ENCODE results near the gene TRIM42. TPM values are rescaled to one million over a fixed set of nuclear protein-coding genes. Genes with fewer than 3 reads are reported as not detected.
A peak's percentile ranks its signal among the peaks of the same experiment; 100 is the strongest.

The TRIM42 gene
- total and polyA plus RNA-seq, 2 of the 8 experiments (the other 6 are each of a cell fraction or from before 2014, with no cell fraction given) = not detected

DNA sequence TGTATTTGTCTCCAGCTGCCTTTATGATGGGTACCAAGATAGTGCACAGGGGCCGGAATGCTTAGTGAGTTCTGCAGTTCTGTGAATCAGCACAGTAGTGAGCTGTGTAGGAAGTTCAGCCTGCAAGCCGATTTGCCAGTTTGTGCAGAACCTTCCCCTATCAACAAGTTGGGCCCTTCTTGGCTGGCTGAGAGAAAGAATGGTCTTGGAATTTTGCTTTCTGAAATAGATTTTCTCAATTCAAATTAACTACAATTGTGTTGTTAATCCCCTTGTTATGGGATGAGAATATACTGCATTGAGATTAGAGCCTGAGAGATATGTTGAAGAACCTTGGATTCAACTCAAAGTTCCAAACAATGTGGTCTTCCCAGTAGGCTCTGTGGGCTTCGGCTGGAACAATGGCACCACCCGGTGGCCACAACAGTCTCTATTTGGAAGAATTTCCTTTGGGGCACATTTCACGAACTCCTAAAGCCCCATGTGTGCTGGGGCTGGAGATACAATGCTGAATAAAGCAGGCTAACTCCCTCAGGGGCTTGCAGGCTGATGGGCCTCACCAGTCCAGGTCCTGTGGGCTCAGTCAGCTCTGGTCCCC is 59.1 kb downstream of the TRIM42 start:
- Histone ChIP-seq H3K4me2 (ENCODE audit: insufficient read depth in 1 of 2, low read depth in 2 of 2, low read length in 2 of 2) (no peak overlapping the region), H2BK5ac (ENCODE audit: low read depth, low read length) (no peak overlapping the region), H4K91ac (replicated peaks; ENCODE audit: insufficient read length, low read length) (no peak overlapping the region), H3K36me3 (ENCODE audit: control insufficient read depth in 2 of 4, insufficient read depth in 4 of 4, low read length in 3 of 4) (no peaks in the 10 kb centered on the region), H3K27ac (ENCODE audit: low read depth, low read length) (no peak overlapping the region), H2BK20ac (ENCODE audit: low read length) (peak overlapping the region; percentile 73; the same call in 1 of the 2 replicates), H4K5ac (ENCODE audit: insufficient read length, low read depth, low read length) (no peak overlapping the region), H2AK5ac (ENCODE audit: low read depth, low read length) (no peak overlapping the region), H2BK120ac (replicated peaks; ENCODE audit: low read depth, low read length) (no peak overlapping the region), H3K4ac (replicated peaks; ENCODE audit: insufficient read length, low read depth, low read length) (no peak overlapping the region), H3K79me2 (ENCODE audit: control insufficient read depth in 1 of 2, insufficient read depth in 2 of 2, low read length in 2 of 2) (no peaks in the 10 kb centered on the region), H4K8ac (ENCODE audit: extremely low read depth, insufficient read depth, low read length) (no peak overlapping the region), H2AFZ (ENCODE audit: low read length) (peak overlapping the region; percentile 79), H3K23me2 (ENCODE audit: low read depth, low read length) (no peaks in the 10 kb centered on the region), H3K23ac (ENCODE audit: insufficient read length) (no peak overlapping the region), H3K9me3 (ENCODE audit: insufficient read depth in 2 of 2, low read depth in 1 of 2, low read length in 1 of 2) (no peaks in the 10 kb centered on the region), H2BK15ac (ENCODE audit: low read length) (no peak overlapping the region), H3K27me3 (replicated peaks in 1 of 4; ENCODE audit: control insufficient read depth in 3 of 4, extremely low read depth in 1 of 4, insufficient read depth in 3 of 4, low read length in 3 of 4) (no peaks in the 10 kb centered on the region), H3K4me3 (ENCODE audit: extremely low read depth in 1 of 4, insufficient read depth in 2 of 4, low read depth in 3 of 4, low read length in 4 of 4) (no peak overlapping the region), H2BK12ac (ENCODE audit: low read depth, low read length) (no peak overlapping the region), H4K20me1 (replicated peaks in 1 of 2; ENCODE audit: control insufficient read depth in 1 of 2, insufficient read depth in 2 of 2, low read length in 2 of 2) (no peaks in the 10 kb centered on the region), H3K56ac (replicated peaks; ENCODE audit: insufficient read length, low read depth, low read length) (no peak overlapping the region), H3K4me1 (replicated peaks in 1 of 4; ENCODE audit: control insufficient read depth in 3 of 4, insufficient read depth in 4 of 4, low read length in 3 of 4) (no peaks in the 10 kb centered on the region; a peak in 1 of 7 replicates), H3K14ac (ENCODE audit: insufficient read length) (no peak overlapping the region), H3K79me1 (ENCODE audit: low read depth, low read length) (no peaks in the 10 kb centered on the region), H3K18ac (ENCODE audit: extremely low read depth, low read length) (no peak overlapping the region), H3K9ac (replicated peaks in 1 of 4; ENCODE audit: extremely low read depth in 1 of 4, low read depth in 3 of 4, low read length in 3 of 4) (no peak overlapping the region)
- POLR2A ChIA-PET (ENCODE audit: partially characterized antibody) = no interaction called here
- peak; percentile 96 to 99 for TF ChIP-seq RAD21 (IDR thresholded peaks at IDR 0.05 in 1 of 2, conservative IDR thresholded peaks at IDR 0.05 in 1 of 2; ENCODE audit: low read depth in 2 of 2, low read length in 2 of 2)
- TF ChIP-seq, protein P1, sequence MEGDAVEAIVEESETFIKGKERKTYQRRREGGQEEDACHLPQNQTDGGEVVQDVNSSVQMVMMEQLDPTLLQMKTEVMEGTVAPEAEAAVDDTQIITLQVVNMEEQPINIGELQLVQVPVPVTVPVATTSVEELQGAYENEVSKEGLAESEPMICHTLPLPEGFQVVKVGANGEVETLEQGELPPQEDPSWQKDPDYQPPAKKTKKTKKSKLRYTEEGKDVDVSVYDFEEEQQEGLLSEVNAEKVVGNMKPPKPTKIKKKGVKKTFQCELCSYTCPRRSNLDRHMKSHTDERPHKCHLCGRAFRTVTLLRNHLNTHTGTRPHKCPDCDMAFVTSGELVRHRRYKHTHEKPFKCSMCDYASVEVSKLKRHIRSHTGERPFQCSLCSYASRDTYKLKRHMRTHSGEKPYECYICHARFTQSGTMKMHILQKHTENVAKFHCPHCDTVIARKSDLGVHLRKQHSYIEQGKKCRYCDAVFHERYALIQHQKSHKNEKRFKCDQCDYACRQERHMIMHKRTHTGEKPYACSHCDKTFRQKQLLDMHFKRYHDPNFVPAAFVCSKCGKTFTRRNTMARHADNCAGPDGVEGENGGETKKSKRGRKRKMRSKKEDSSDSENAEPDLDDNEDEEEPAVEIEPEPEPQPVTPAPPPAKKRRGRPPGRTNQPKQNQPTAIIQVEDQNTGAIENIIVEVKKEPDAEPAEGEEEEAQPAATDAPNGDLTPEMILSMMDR (IDR thresholded peaks at IDR 0.05; ENCODE audit: control extremely low read depth in 1 of 3, insufficient read depth in 1 of 3, low read depth in 1 of 3, low read length in 3 of 3) = peak; percentile 45 to 82 (median 68)
- TF ChIP-seq, protein P2, sequence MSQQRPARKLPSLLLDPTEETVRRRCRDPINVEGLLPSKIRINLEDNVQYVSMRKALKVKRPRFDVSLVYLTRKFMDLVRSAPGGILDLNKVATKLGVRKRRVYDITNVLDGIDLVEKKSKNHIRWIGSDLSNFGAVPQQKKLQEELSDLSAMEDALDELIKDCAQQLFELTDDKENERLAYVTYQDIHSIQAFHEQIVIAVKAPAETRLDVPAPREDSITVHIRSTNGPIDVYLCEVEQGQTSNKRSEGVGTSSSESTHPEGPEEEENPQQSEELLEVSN (IDR thresholded peaks at IDR 0.05) = no peak
- WGBS, 2 experiments (ENCODE audit: extremely low coverage in 1 of 2, insufficient coverage in 1 of 2, insufficient read length in 1 of 2, insufficient replicate concordance in 2 of 2, low coverage in 1 of 2, low lambda C conversion rate in 2 of 2, missing lambda C conversion rate in 1 of 2) = 43% methylated on average over 5 of the region's 5 CpGs; no CpG with 5 or more reads in 1 of the 2 experiments
- CTCF ChIA-PET (ENCODE audit: partially characterized antibody) = interaction anchor here (0.6 to 3.0 kb wide), 19 partner anchors 8 to 1024 kb away, joined by 3 to 11 read pairs (median 5); no protein-coding TSS in a partner anchor
- FAIRE-seq = peak; percentile 36
- DNase-seq (ENCODE audit: low read depth in 1 of 2, low spot score in 2 of 2) = peak; percentile 60 to 71
